H9 (cell line): ENCODE data around the gene COL23A1. TPM values are rescaled to one million over a fixed set of nuclear protein-coding genes. Genes with fewer than 3 reads are reported as not detected.

Experiments
- DNase-seq: peaks from one replicate; pipeline ENCODE4 v3.0.0-alpha.2; 2017
- H2AFZ ChIP-seq: one replicate; pipeline ENCODE4 v1.6.1; 2013; ENCODE audit warnings: mild to moderate bottlenecking, low read length, control low read depth, moderate library complexity
- H2AK5ac ChIP-seq: 2 replicates; pipeline ENCODE4 v1.6.1; 2013; ENCODE audit warnings: low read length, control low read depth, mixed read lengths; ENCODE audit not compliant: insufficient read length
- H2BK120ac ChIP-seq: one replicate; pipeline ENCODE4 v1.6.1; 2013; ENCODE audit warnings: low read depth, mild to moderate bottlenecking, low read length, control low read depth, inconsistent platforms; ENCODE audit not compliant: poor library complexity, severe bottlenecking
- H2BK12ac ChIP-seq: 2 replicates; pipeline ENCODE4 v1.6.1; 2013; ENCODE audit warnings: low read length, control low read depth, mixed read lengths, low read depth; ENCODE audit not compliant: insufficient read length
- H2BK15ac ChIP-seq: 2 replicates; pipeline ENCODE4 v1.6.1; 2013; ENCODE audit warnings: low read depth, low read length, control low read depth
- H2BK20ac ChIP-seq: one replicate; pipeline ENCODE4 v1.6.1; 2013; ENCODE audit warnings: low read depth, mild to moderate bottlenecking, low read length, control low read depth, inconsistent platforms; ENCODE audit not compliant: poor library complexity, severe bottlenecking
- H2BK5ac ChIP-seq: 2 replicates; pipeline ENCODE4 v1.6.1; 2013; ENCODE audit warnings: low read length, control low read depth, mixed read lengths; ENCODE audit not compliant: insufficient read length
- H3K14ac ChIP-seq: 2 replicates; pipeline ENCODE4 v1.6.1; 2013; ENCODE audit warnings: low read length, control low read depth; ENCODE audit not compliant: insufficient read depth
- H3K18ac ChIP-seq: 2 replicates; pipeline ENCODE4 v1.6.1; 2013; ENCODE audit warnings: low read depth, mild to moderate bottlenecking, mixed read lengths, low read length, control low read depth; ENCODE audit not compliant: insufficient read length
- H3K23ac ChIP-seq: 2 replicates; pipeline ENCODE4 v1.6.1; 2013; ENCODE audit warnings: low read length, control low read depth, mixed read lengths, low read depth; ENCODE audit not compliant: insufficient read length
- H3K23me2 ChIP-seq: 2 replicates; pipeline ENCODE4 v1.6.1; 2013; ENCODE audit warnings: low read depth, mild to moderate bottlenecking, mixed read lengths, low read length, control low read depth; ENCODE audit not compliant: insufficient read length, poor library complexity, severe bottlenecking
- H3K27ac ChIP-seq: 2 replicates; pipeline ENCODE4 v1.5.1; 2013; ENCODE audit warnings: low read length, control low read depth, mixed read lengths, low read depth; ENCODE audit not compliant: insufficient read length
- H3K27me3 ChIP-seq: 2 replicates; pipeline ENCODE4 v1.6.1; 2013; ENCODE audit warnings: low read length, control low read depth, inconsistent platforms; ENCODE audit not compliant: insufficient read depth
- H3K4ac ChIP-seq: 2 replicates; pipeline ENCODE4 v1.6.1; 2013; ENCODE audit warnings: low read depth, mild to moderate bottlenecking, control low read depth, inconsistent platforms, low read length, moderate library complexity
- H3K4me1 ChIP-seq: 2 replicates; pipeline ENCODE4 v1.6.1; 2013; ENCODE audit warnings: low read length, control low read depth, inconsistent platforms; ENCODE audit not compliant: insufficient read depth
- H3K4me2 ChIP-seq: 2 replicates; pipeline ENCODE4 v1.6.1; 2013; ENCODE audit warnings: low read length, control low read depth, mixed read lengths; ENCODE audit not compliant: insufficient read length, insufficient read depth
- H3K56ac ChIP-seq: 2 replicates; pipeline ENCODE4 v1.6.1; 2013; ENCODE audit warnings: low read depth, mild to moderate bottlenecking, mixed read lengths, low read length, control low read depth; ENCODE audit not compliant: insufficient read length
- H3K79me1 ChIP-seq: 2 replicates; pipeline ENCODE4 v1.6.1; 2013; ENCODE audit warnings: low read depth, mild to moderate bottlenecking, moderate library complexity, low read length, control low read depth, inconsistent platforms; ENCODE audit not compliant: insufficient read depth, poor library complexity, severe bottlenecking
- H3K79me2 ChIP-seq: 2 replicates; pipeline ENCODE4 v1.6.1; 2013; ENCODE audit warnings: low read length, control low read depth, inconsistent platforms; ENCODE audit not compliant: insufficient read depth
- H3K9ac ChIP-seq: 2 replicates; pipeline ENCODE4 v1.6.1; 2013; ENCODE audit warnings: low read length, control low read depth, mixed read lengths; ENCODE audit not compliant: insufficient read length; ENCODE audit errors: extremely low read depth
- H3K9me3 ChIP-seq: one replicate; pipeline ENCODE4 v1.6.1; 2013; ENCODE audit warnings: low read depth, low read length, inconsistent platforms; ENCODE audit not compliant: control insufficient read depth
- H3T11ph ChIP-seq: one replicate; pipeline ENCODE4 v1.6.1; 2013; ENCODE audit warnings: mild to moderate bottlenecking, low read length, control low read depth, inconsistent platforms
- H4K20me1 ChIP-seq: one replicate; pipeline ENCODE4 v1.6.1; 2013; ENCODE audit not compliant: control insufficient read depth, insufficient read length, insufficient read depth
- H4K5ac ChIP-seq: 2 replicates; pipeline ENCODE4 v1.6.1; 2013; ENCODE audit warnings: low read depth, mild to moderate bottlenecking, mixed read lengths, low read length, control low read depth; ENCODE audit not compliant: insufficient read length
- H4K8ac ChIP-seq: replicated peaks from 2 replicates; pipeline ENCODE4 v1.6.1; 2013; ENCODE audit warnings: low read length, control low read depth, mixed read lengths, low read depth; ENCODE audit not compliant: insufficient read length
- H4K91ac ChIP-seq: 2 replicates; pipeline ENCODE4 v1.6.1; 2013; ENCODE audit warnings: low read depth, mild to moderate bottlenecking, moderate library complexity, mixed read lengths, low read length, control low read depth; ENCODE audit not compliant: insufficient read length
- H3K27ac Mint-ChIP-seq, 3 experiments: 2 replicates in 2 of 3; 3 replicates in 1 of 3; pipeline ENCODE4 v1.8.0; 2020 to 2021; ENCODE audit warnings: mixed read lengths in 3 of 3, mild to moderate bottlenecking in 1 of 3, moderate library complexity in 1 of 3
- H3K27me3 Mint-ChIP-seq: 2 replicates; pipeline ENCODE4 v1.8.0; 2021; ENCODE audit warnings: low read depth, mild to moderate bottlenecking, moderate library complexity, mixed read lengths
- H3K36me3 Mint-ChIP-seq, 3 experiments: 2 replicates in 2 of 3; 3 replicates in 1 of 3; pipeline ENCODE4 v1.8.0; 2020 to 2021; ENCODE audit warnings: low read depth in 3 of 3, mixed read lengths in 3 of 3; ENCODE audit not compliant: insufficient read depth in 1 of 3
- H3K4me1 Mint-ChIP-seq, 2 experiments: 2 replicates each; pipeline ENCODE4 v1.8.0; 2020; ENCODE audit warnings: mixed read lengths in 2 of 2
- H3K4me3 Mint-ChIP-seq, 2 experiments: 2 replicates in 1 of 2; 3 replicates in 1 of 2; pipeline ENCODE4 v1.8.0; 2020 to 2021; ENCODE audit warnings: mild to moderate bottlenecking in 2 of 2, mixed read lengths in 2 of 2, moderate library complexity in 1 of 2
- H3K9me3 Mint-ChIP-seq, 2 experiments: 2 replicates in 1 of 2; 3 replicates in 1 of 2; pipeline ENCODE4 v1.8.0; 2020; ENCODE audit warnings: mild to moderate bottlenecking in 2 of 2, mixed read lengths in 2 of 2, moderate library complexity in 1 of 2
- WGBS: extraction: QIAGEN DNeasy Blood & Tissue Kit; methylation state at CpG from one replicate; pipeline ENCODE4 v1.1.7; 2013; ENCODE audit warnings: missing lambda C conversion rate, low lambda C conversion rate, mixed read lengths; ENCODE audit not compliant: insufficient read length; ENCODE audit errors: extremely low coverage; 5-methylcytosine and 5-hydroxymethylcytosine counted together
- total RNA-seq: library from RNA; stranded (reverse); gene quantifications from 2 replicates; pipeline ENCODE4 v1.2.1, GENCODE V29; 2021
- TF ChIP-seq, protein P1 (sequence below): fragments of 200-600 bp; sonication (generic); conservative IDR thresholded peaks from 3 replicates; pipeline ENCODE4 v1.8.0; 2021; ENCODE audit warnings: antibody characterized with exemption, mild to moderate bottlenecking

COL23A1 gene
- total RNA-seq, 1 experiment from 2014 or later, result 2.6 TPM

DNA sequence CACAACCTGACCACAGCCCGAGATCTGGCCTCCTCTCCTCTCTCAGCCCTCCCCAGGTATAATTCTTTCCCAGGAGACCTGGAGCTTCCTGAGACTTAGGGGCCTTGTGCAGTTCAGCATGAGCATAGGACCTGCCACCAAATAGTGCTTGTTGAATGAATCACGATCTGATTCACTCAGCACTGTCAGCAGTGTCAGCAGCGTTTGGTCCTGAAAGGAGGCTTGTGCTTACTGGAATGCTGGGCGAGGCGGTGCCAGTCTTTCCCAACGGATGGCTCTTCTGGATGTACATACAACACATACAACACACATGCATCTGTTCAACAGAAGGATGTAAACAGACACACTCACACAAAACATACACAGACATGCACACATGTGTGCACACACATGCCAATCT, 173.3 kb downstream of the COL23A1 start:
- Histone ChIP-seq H2AFZ (no peak overlapping the region), H2BK15ac (no peak overlapping the region), H2BK12ac (no peak overlapping the region), H4K8ac (no peak overlapping the region), H3K27me3 (no peaks in the 10 kb centered on the region), H3K9me3 (no peaks in the 10 kb centered on the region), H3K4me2 (no peak overlapping the region), H3K4ac (no peak overlapping the region), H2BK5ac (no peak overlapping the region), H2BK120ac (no peak overlapping the region), H3K23ac (no peak overlapping the region), H4K5ac (no peak overlapping the region), H3K23me2 (no peaks in the 10 kb centered on the region), H2BK20ac (no peak overlapping the region), H4K91ac (no peak overlapping the region), H3K27ac (no peak overlapping the region), H3T11ph (no peak overlapping the region), H3K79me1 (no peaks in the 10 kb centered on the region), H3K18ac (no peak overlapping the region), H3K4me1 (peaks cover 3% of the 10 kb centered on the region), H3K79me2 (no peaks in the 10 kb centered on the region), H3K14ac (no peak overlapping the region), H3K56ac (no peak overlapping the region), H2AK5ac (no peak overlapping the region), H3K9ac (no peak overlapping the region), H4K20me1 (no peaks in the 10 kb centered on the region)
- Mint-ChIP-seq H3K27ac (peak overlapping the region in 1 of 3 experiments; percentile 62; a peak in 2 of 7 replicates), H3K27me3 (peaks cover 2% of the 10 kb centered on the region), H3K9me3 (no peaks in the 10 kb centered on the region), H3K4me3 (no peak overlapping the region), H3K36me3 (no peaks in the 10 kb centered on the region), H3K4me1 (peaks cover 31 to 50% of the 10 kb centered on the region in 2 experiments)
- WGBS, result no CpG with 5 or more reads among the region's 6 CpGs
- TF ChIP-seq, protein P1, sequence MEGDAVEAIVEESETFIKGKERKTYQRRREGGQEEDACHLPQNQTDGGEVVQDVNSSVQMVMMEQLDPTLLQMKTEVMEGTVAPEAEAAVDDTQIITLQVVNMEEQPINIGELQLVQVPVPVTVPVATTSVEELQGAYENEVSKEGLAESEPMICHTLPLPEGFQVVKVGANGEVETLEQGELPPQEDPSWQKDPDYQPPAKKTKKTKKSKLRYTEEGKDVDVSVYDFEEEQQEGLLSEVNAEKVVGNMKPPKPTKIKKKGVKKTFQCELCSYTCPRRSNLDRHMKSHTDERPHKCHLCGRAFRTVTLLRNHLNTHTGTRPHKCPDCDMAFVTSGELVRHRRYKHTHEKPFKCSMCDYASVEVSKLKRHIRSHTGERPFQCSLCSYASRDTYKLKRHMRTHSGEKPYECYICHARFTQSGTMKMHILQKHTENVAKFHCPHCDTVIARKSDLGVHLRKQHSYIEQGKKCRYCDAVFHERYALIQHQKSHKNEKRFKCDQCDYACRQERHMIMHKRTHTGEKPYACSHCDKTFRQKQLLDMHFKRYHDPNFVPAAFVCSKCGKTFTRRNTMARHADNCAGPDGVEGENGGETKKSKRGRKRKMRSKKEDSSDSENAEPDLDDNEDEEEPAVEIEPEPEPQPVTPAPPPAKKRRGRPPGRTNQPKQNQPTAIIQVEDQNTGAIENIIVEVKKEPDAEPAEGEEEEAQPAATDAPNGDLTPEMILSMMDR, result no peak
- peak; percentile 16 for DNase-seq
